Colonic mucosa (tissue), 4 donors: Measurements from ENCODE around the gene CGB7. TPM values are rescaled to one million over a fixed set of nuclear protein-coding genes. Genes with fewer than 3 reads are reported as not detected.

Source experiments
- DNase-seq: peaks from one replicate; pipeline ENCODE4 v3.0.0-alpha.2; 2020
- H3K27ac ChIP-seq: fragments of 200-600 bp; one replicate; pipeline ENCODE4 v1.8.0; 2021
- H3K27me3 ChIP-seq: fragments of 200-600 bp; one replicate; pipeline ENCODE4 v1.8.0; 2021
- H3K36me3 ChIP-seq: fragments of 200-600 bp; one replicate; pipeline ENCODE4 v1.8.0; 2021
- H3K4me1 ChIP-seq: fragments of 200-600 bp; one replicate; pipeline ENCODE4 v1.8.0; 2021; ENCODE audit warnings: mild to moderate bottlenecking
- H3K4me3 ChIP-seq: fragments of 200-600 bp; one replicate; pipeline ENCODE4 v1.8.0; 2021
- H3K9ac ChIP-seq, 2 donors: one replicate each; pipeline ENCODE4 v1.7.0; 2013; ENCODE audit warnings: control low read depth in 2 of 2, low read depth in 2 of 2, low read length in 2 of 2
- H3K9me3 ChIP-seq: fragments of 200-600 bp; one replicate; pipeline ENCODE4 v1.8.0; 2021
- CTCF ChIP-seq: fragments of 200-600 bp; IDR thresholded peaks from one replicate; pipeline ENCODE4 v1.8.0; 2022; ENCODE audit warnings: antibody characterized with exemption, mild to moderate bottlenecking
- intact Hi-C: fragments of 100-400 bp; cut with DNase I; formaldehyde crosslinking; loops from one replicate; pipeline ENCODE4 v1.14.1; 2022
- microRNA-seq: library from miRNA; unstranded; fragments of <30 nt; microRNA quantifications from one replicate; pipeline ENCODE4, GENCODE V29; 2019
- total RNA-seq, 2 donors: library from RNA; stranded (reverse); fragmentation: NEBNext Ultra II Directional in 1 of 2; extraction: Animal tissue kit (Norgen Biotek cat#: 25700) in 1 of 2; gene quantifications; one replicate each; pipeline ENCODE4 v1.2.1, GENCODE V29; 2021
- donor health status: healthy.
- donor health status: DM: no; HTN: no; CAD: no.
- donor health status: DM: no; HTN: no; CAD: no.

Gene CGB7
- total RNA-seq, 2 donors from 2014 or later, result not detected

DNA sequence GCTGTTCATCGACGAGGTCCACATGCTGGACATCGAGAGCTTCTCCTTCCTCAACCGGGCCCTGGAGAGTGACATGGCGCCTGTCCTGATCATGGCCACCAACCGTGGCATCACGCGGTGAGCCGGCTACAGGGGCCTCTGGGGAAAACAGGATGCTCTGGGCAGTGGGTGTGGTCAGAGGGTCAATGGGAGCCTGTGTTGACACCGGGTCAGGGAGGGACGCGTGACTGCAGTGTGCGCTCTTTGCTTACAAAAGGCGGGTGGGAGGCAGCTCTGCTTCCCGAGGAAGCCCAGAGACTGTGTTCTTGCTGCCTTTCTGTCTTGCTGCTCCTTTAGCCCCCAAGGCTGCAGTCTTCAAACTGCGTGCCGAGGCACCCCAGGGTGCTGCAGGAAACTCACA lies 46.4 kb downstream of the CGB7 start:
- H3K9ac ChIP-seq, result no peak overlapping the region
- H3K36me3 ChIP-seq, result no peaks in the 10 kb centered on the region
- no peak overlapping the region for H3K27ac ChIP-seq
- intact Hi-C loops, result no loop called here
- no peaks in the 10 kb centered on the region for H3K9me3 ChIP-seq
- DNase-seq, result no peak
- H3K4me1 ChIP-seq, result no peaks in the 10 kb centered on the region
- TF ChIP-seq CTCF, result no peak
- H3K27me3 ChIP-seq, result no peaks in the 10 kb centered on the region
- no peak overlapping the region for H3K4me3 ChIP-seq

DNA sequence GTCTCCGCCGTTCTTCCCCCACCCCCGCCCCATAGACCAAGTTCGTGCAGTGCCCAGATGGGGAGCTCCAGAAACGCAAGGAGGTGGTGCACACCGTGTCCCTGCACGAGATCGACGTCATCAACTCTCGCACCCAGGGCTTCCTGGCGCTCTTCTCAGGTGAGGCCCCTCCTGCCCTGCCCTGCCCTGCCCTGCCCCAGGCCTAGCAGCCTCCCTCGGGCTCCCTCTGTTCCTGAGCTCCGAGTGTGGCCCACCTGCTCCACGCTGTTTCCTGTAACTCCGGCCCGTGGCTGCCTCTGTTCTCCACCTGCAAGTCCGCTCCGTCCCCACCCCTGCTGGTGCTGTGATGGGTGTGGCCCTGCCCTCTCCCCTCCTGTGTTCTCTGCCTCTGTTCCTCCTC lies 47.1 kb downstream of the CGB7 start:
- DNase-seq, result no peak
- Histone ChIP-seq H3K4me3 (no peak overlapping the region), H3K9ac (no peak overlapping the region), H3K9me3 (no peaks in the 10 kb centered on the region), H3K36me3 (no peaks in the 10 kb centered on the region), H3K27me3 (no peaks in the 10 kb centered on the region), H3K4me1 (no peaks in the 10 kb centered on the region), H3K27ac (no peak overlapping the region)
- intact Hi-C loops, result no loop called here
- no peak for TF ChIP-seq CTCF

DNA sequence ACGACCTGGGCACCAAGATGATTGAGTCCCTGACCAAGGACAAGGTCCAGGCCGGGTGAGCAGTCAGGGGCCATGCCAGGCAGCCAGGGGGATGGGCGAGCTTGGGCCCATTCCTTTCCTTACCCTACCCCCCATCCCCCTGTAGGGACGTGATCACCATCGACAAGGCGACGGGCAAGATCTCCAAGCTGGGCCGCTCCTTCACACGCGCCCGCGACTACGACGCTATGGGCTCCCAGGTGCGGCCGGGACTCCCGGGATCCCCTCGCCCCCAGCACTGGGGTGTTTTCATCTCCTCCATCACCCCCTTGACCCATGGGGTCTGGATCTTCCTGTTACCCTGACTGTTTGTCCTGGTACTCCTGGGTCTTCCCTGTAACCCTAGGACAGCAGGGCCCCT lies 47.7 kb downstream of the CGB7 start:
- DNase-seq, result no peak
- no peaks in the 10 kb centered on the region for H3K27me3 ChIP-seq
- no peak overlapping the region for H3K4me3 ChIP-seq
- H3K27ac ChIP-seq, result no peak overlapping the region
- intact Hi-C loops, result no loop called here
- no peaks in the 10 kb centered on the region for H3K9me3 ChIP-seq
- TF ChIP-seq CTCF, result no peak
- H3K36me3 ChIP-seq, result no peaks in the 10 kb centered on the region
- no peak overlapping the region for H3K9ac ChIP-seq
- H3K4me1 ChIP-seq, result no peaks in the 10 kb centered on the region

DNA sequence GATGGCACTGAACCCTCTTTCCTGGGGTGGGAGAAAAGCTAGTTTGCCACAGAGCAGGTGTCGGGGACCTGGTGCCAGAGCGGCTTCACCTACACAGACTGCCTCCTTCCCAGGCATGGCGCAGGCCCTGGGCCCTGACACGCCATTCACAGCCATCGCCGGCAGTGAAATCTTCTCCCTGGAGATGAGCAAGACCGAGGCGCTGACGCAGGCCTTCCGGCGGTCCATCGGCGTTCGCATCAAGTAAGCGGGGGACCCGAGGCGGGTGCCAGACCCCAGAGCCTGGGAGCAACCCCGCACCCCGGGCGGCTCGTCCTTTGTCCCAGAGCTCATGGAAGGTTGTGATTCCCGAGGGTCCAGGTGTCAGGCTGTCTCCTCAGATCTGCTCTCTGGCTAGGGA lies 50.6 kb downstream of the CGB7 start:
- no peaks in the 10 kb centered on the region for H3K36me3 ChIP-seq
- no peak overlapping the region for H3K27ac ChIP-seq
- no peaks in the 10 kb centered on the region for H3K4me1 ChIP-seq
- no peak overlapping the region for H3K4me3 ChIP-seq
- no peaks in the 10 kb centered on the region for H3K9me3 ChIP-seq
- H3K27me3 ChIP-seq, result no peaks in the 10 kb centered on the region
- DNase-seq, result no peak
- TF ChIP-seq CTCF, result no peak
- intact Hi-C loops, result no loop called here
- no peak overlapping the region for H3K9ac ChIP-seq

DNA sequence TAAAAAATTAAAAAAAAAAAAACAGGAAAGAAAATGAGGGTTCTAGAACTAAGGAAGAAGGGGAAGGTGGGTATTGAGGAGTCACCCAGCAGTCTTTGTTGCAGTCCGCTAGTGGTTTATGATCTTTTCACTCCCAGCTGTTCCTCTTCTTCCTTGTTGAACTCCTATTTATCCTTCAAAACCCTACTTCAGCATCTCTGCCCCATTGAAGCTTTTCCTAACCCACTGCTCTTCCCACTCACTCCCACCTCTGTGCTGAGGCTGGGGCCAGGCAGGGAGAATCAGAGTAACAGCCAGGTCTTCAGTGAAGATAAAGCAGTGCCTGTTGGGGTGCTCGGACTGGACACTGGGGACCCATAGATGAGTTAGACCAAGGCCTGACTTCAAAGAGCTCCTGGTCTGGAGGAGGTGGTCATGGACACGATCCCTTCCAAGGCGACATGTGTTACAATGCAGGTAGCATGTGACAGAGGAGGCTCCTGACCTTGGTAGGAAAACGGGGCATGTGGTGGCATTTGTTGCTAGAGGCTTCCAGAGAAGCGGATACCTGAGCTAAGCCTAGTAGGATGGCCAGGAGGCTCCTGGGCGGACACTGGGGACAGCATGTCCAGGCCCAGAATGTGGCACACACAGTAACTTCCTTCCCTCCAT lies 52.5 kb downstream of the CGB7 start:
- intact Hi-C loops, result no loop called here
- Histone ChIP-seq H3K27me3 (no peaks in the 10 kb centered on the region), H3K36me3 (no peaks in the 10 kb centered on the region), H3K4me3 (no peak overlapping the region), H3K9me3 (no peaks in the 10 kb centered on the region), H3K27ac (no peak overlapping the region), H3K4me1 (no peaks in the 10 kb centered on the region), H3K9ac (no peak overlapping the region)
- no peak for TF ChIP-seq CTCF
- DNase-seq, result no peak

Small RNA genes lying within 50 kb of the gene (microRNA-seq; reads per million reads assigned to microRNA genes)
- gene MIR6798, result not detected

Other genes with a start within 250 kb of the CGB7 start
- 10 to 100 TPM; 74.8 to 85.5 TPM for gene BCAT2, start 246.7 kb downstream of the CGB7 start, total RNA-seq
- gene HSD17B14, start 221.3 kb downstream of the CGB7 start, total RNA-seq, result 1 to 10 TPM in 1 of 2 donors, under 1 TPM in 1; 0.79 to 2.8 TPM
- 1 to 10 TPM; 5.6 to 6.6 TPM for gene PLEKHA4, start 189.1 kb downstream of the CGB7 start, total RNA-seq
- gene PPP1R15A, start 185.3 kb downstream of the CGB7 start, total RNA-seq, result 10 to 100 TPM; 23.9 to 33.3 TPM
- gene TULP2, start 159.0 kb downstream of the CGB7 start, total RNA-seq, result not detected
- 100 to 1,000 TPM; 180 to 184 TPM for gene NUCB1, start 157.4 kb downstream of the CGB7 start, total RNA-seq
- gene DHDH, start 124.0 kb downstream of the CGB7 start, total RNA-seq, result 1 to 10 TPM in 1 of 2 donors, not detected in 1; 1.5 TPM
- 100 to 1,000 TPM; 144 to 223 TPM for gene BAX, start 102.9 kb downstream of the CGB7 start, total RNA-seq
- 1,000 to 10,000 TPM; 1,463 to 1,600 TPM for gene FTL, start 92.4 kb downstream of the CGB7 start, total RNA-seq
- gene GYS1, start 64.4 kb downstream of the CGB7 start, total RNA-seq, result 10 to 100 TPM; 48.8 to 54.7 TPM
- gene RUVBL2, start 63.9 kb downstream of the CGB7 start, total RNA-seq, result 100 to 1,000 TPM in 1 of 2 donors, 10 to 100 TPM in 1; 54.1 to 151 TPM
- gene LHB, start 40.7 kb downstream of the CGB7 start, total RNA-seq, result not detected
- gene CGB3, start 33.4 kb downstream of the CGB7 start, total RNA-seq, result not detected
- gene CGB2, start 25.9 kb downstream of the CGB7 start, total RNA-seq, result not detected
- gene CGB1, start 20.9 kb downstream of the CGB7 start, total RNA-seq, result not detected
- not detected for gene CGB5, start 13.9 kb downstream of the CGB7 start, total RNA-seq
- gene CGB8, start 8.6 kb downstream of the CGB7 start, total RNA-seq, result not detected
- not detected for gene NTF4, start 7.1 kb upstream of the CGB7 start, total RNA-seq
- not detected for gene KCNA7, start 14.9 kb upstream of the CGB7 start, total RNA-seq
- 100 to 1,000 TPM; 124 to 204 TPM for gene SNRNP70, start 27.7 kb upstream of the CGB7 start, total RNA-seq
- 10 to 100 TPM; 11.8 to 14.6 TPM for gene LIN7B, start 56.6 kb upstream of the CGB7 start, total RNA-seq
- gene C19orf73, start 61.4 kb upstream of the CGB7 start, total RNA-seq, result 1 to 10 TPM; 3.5 to 4.8 TPM
- gene PPFIA3, start 61.8 kb upstream of the CGB7 start, total RNA-seq, result 10 to 100 TPM; 27.5 to 36.3 TPM
- 1 to 10 TPM in 1 of 2 donors, under 1 TPM in 1; 0.53 to 1.8 TPM for gene HRC, start 97.6 kb upstream of the CGB7 start, total RNA-seq
- gene TRPM4, start 100.0 kb upstream of the CGB7 start, total RNA-seq, result 100 to 1,000 TPM; 175 to 307 TPM